ENCODE data around the gene CX3CR1.
A peak's percentile ranks its signal among the peaks of the same experiment; 100 is the strongest.
"Not testable (repeated sequence)": the region's sequence is repeated elsewhere in the genome, so short reads cannot be mapped to it uniquely, and the experiment has no call there.

CX3CR1 gene

DNA sequence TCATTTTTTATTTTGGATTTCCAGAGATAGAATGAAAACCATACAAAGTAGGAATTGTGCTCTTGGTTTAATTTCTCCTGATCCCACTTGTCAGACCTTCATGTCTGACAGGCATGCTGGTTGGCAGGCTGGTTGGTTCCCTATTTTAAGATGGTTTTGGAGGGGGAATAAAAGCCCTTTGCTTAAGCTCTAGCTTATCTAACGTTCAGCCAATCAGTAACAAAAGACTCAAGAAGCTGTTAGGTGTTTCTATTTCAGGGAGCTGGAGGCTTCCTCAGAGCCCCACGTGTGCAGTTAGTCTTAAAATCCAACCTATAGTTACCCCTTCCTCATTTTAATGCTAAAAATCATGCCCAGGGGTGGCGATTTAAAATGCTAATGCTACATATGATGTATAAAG is 47.0 kb downstream of the CX3CR1 start:
- H4K20me1 ChIP-seq (ENCODE audit: control insufficient read depth, insufficient read depth, low read depth, low read length), result no peaks in the 10 kb centered on the region
- no peaks in the 10 kb centered on the region for H3K9me2 ChIP-seq (replicated peaks; ENCODE audit: control insufficient read depth, low read length)
- H3K4me2 ChIP-seq (ENCODE audit: low read length), result peak overlapping the region; percentile 36
- H3K4me1 ChIP-seq (ENCODE audit: control insufficient read depth, low read length), result peaks cover 18% of the 10 kb centered on the region
- H3K27me3 ChIP-seq (ENCODE audit: control insufficient read depth, low read length), result no peaks in the 10 kb centered on the region; the same call in 1 of the 2 replicates
- H3F3A ChIP-seq (ENCODE audit: control insufficient read depth, insufficient read depth), result peaks cover 2% of the 10 kb centered on the region; the same call in 1 of the 2 replicates
- H3K4me3 ChIP-seq (ENCODE audit: low read length), result peak overlapping the region; percentile 18
- H3K36me3 ChIP-seq (ENCODE audit: control insufficient read depth, low read length), result no peaks in the 10 kb centered on the region
- TF ChIP-seq EZH2phosphoT487 (IDR thresholded peaks at IDR 0.05; ENCODE audit: borderline replicate concordance, low read length), result no peak
- TF ChIP-seq, protein P1, sequence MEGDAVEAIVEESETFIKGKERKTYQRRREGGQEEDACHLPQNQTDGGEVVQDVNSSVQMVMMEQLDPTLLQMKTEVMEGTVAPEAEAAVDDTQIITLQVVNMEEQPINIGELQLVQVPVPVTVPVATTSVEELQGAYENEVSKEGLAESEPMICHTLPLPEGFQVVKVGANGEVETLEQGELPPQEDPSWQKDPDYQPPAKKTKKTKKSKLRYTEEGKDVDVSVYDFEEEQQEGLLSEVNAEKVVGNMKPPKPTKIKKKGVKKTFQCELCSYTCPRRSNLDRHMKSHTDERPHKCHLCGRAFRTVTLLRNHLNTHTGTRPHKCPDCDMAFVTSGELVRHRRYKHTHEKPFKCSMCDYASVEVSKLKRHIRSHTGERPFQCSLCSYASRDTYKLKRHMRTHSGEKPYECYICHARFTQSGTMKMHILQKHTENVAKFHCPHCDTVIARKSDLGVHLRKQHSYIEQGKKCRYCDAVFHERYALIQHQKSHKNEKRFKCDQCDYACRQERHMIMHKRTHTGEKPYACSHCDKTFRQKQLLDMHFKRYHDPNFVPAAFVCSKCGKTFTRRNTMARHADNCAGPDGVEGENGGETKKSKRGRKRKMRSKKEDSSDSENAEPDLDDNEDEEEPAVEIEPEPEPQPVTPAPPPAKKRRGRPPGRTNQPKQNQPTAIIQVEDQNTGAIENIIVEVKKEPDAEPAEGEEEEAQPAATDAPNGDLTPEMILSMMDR (IDR thresholded peaks at IDR 0.05; ENCODE audit: low read depth, low read length, poor library complexity, severe bottlenecking), result no peak
- no peaks in the 10 kb centered on the region for H3K79me2 ChIP-seq (ENCODE audit: control insufficient read depth, low read length)
- no peak overlapping the region for H3K27ac ChIP-seq (ENCODE audit: low read depth, low read length)
- no peaks in the 10 kb centered on the region for H3K9me3 ChIP-seq (ENCODE audit: control insufficient read depth, insufficient read depth, low read length)

DNA sequence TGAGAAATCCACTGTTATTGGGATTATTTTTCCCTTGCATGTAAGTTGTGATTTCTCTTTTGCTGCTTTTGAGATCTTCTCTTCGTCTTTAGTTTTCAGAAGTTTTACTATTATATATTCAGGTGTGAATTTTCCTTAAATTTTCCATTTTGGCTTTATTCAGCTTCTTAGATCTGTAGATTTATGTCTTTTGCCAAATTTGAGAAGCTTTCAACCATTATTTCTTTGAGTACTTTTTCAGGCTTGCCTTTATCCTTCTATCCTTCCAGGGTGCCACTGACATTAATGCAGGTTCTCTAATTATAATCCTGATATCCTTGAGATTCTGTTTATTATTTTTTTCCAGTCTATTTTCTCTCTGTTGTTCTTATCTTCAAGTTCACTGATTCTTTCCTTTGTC is 49.4 kb downstream of the CX3CR1 start:
- Histone ChIP-seq H3K36me3 (ENCODE audit: control insufficient read depth, low read length) (no peaks in the 10 kb centered on the region), H3K27me3 (ENCODE audit: control insufficient read depth, low read length) (no peaks in the 10 kb centered on the region), H4K20me1 (ENCODE audit: control insufficient read depth, insufficient read depth, low read depth, low read length) (no peaks in the 10 kb centered on the region), H3K4me3 (ENCODE audit: low read length) (no peak overlapping the region), H3K4me1 (ENCODE audit: control insufficient read depth, low read length) (peaks cover 29% of the 10 kb centered on the region), H3K27ac (ENCODE audit: low read depth, low read length) (no peak overlapping the region), H3F3A (ENCODE audit: control insufficient read depth, insufficient read depth) (peaks cover 5% of the 10 kb centered on the region; the same call in 1 of the 2 replicates), H3K9me3 (ENCODE audit: control insufficient read depth, insufficient read depth, low read length) (no peaks in the 10 kb centered on the region), H3K79me2 (ENCODE audit: control insufficient read depth, low read length) (no peaks in the 10 kb centered on the region), H3K4me2 (ENCODE audit: low read length) (no peak overlapping the region), H3K9me2 (replicated peaks; ENCODE audit: control insufficient read depth, low read length) (no peaks in the 10 kb centered on the region)
- TF ChIP-seq EZH2phosphoT487 (IDR thresholded peaks at IDR 0.05; ENCODE audit: borderline replicate concordance, low read length), result no peak
- TF ChIP-seq, protein P1 (IDR thresholded peaks at IDR 0.05; ENCODE audit: low read depth, low read length, poor library complexity, severe bottlenecking), result no peak

DNA sequence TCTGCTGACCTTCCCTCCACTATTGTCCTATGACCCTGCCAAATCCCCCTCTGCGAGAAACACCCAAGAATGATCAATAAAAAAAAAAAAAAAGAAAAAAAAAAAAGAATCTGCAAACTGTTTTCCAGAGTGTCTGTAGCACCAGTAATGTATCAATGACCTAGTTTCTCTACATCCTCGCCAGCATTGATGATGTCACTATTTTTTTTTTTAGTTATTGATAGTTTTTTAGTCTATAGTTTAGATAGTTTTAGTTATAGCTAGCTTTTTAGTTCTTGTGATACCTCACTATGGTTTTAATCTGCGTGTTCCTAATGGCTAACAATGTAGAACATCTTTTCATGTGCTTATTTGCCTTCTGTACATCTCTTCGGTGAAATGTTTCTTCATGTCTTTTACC is 51.3 kb downstream of the CX3CR1 start:
- Histone ChIP-seq H3K27me3 (ENCODE audit: control insufficient read depth, low read length) (no peaks in the 10 kb centered on the region), H3K4me1 (ENCODE audit: control insufficient read depth, low read length) (peaks cover 28% of the 10 kb centered on the region), H4K20me1 (ENCODE audit: control insufficient read depth, insufficient read depth, low read depth, low read length) (no peaks in the 10 kb centered on the region), H3K4me2 (ENCODE audit: low read length) (no peak overlapping the region), H3F3A (ENCODE audit: control insufficient read depth, insufficient read depth) (peaks cover 5% of the 10 kb centered on the region; the same call in 1 of the 2 replicates), H3K27ac (ENCODE audit: low read depth, low read length) (no peak overlapping the region), H3K36me3 (ENCODE audit: control insufficient read depth, low read length) (no peaks in the 10 kb centered on the region), H3K4me3 (ENCODE audit: low read length) (no peak overlapping the region), H3K9me2 (replicated peaks; ENCODE audit: control insufficient read depth, low read length) (no peaks in the 10 kb centered on the region), H3K79me2 (ENCODE audit: control insufficient read depth, low read length) (no peaks in the 10 kb centered on the region), H3K9me3 (ENCODE audit: control insufficient read depth, insufficient read depth, low read length) (no peaks in the 10 kb centered on the region)
- TF ChIP-seq, protein P1 (IDR thresholded peaks at IDR 0.05; ENCODE audit: low read depth, low read length, poor library complexity, severe bottlenecking), result no peak
- no peak for TF ChIP-seq EZH2phosphoT487 (IDR thresholded peaks at IDR 0.05; ENCODE audit: borderline replicate concordance, low read length)

DNA sequence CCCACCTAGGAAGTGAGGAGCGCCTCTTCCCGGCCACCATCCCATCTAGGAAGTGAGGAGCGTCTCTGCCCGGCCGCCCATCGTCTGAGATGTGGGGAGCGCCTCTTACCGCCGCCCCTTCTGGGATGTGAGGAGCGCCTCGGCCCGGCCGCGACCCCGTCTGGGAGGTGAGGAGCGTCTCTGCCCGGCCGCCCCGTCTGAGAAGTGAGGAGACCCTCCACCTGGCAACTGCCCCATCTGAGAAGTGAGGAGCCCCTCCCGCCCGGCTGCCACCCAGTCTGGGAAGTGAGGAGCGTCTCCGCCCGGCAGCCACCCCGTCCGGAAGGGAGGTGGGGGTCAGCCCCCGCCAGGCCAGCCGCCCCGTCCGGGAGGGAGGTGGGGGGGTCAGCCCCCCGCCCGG is 52.2 kb downstream of the CX3CR1 start:
- not testable (repeated sequence) for H3K9me2 ChIP-seq (replicated peaks; ENCODE audit: control insufficient read depth, low read length); H3K27me3 ChIP-seq (ENCODE audit: control insufficient read depth, low read length); H4K20me1 ChIP-seq (ENCODE audit: control insufficient read depth, insufficient read depth, low read depth, low read length); H3K9me3 ChIP-seq (ENCODE audit: control insufficient read depth, insufficient read depth, low read length); H3K27ac ChIP-seq (ENCODE audit: low read depth, low read length); H3K36me3 ChIP-seq (ENCODE audit: control insufficient read depth, low read length); H3K79me2 ChIP-seq (ENCODE audit: control insufficient read depth, low read length); H3K4me2 ChIP-seq (ENCODE audit: low read length); H3F3A ChIP-seq (ENCODE audit: control insufficient read depth, insufficient read depth); H3K4me3 ChIP-seq (ENCODE audit: low read length)
- H3K4me1 ChIP-seq (ENCODE audit: control insufficient read depth, low read length), result peaks cover 19% of the 10 kb centered on the region
